Progenitor cell of endocrine pancreas (in vitro differentiated cells): Measurements from ENCODE around the gene ATP8A2. TPM values are rescaled to one million over a fixed set of nuclear protein-coding genes. Genes with fewer than 3 reads are reported as not detected.
"Not testable (repeated sequence)": the region's sequence is repeated elsewhere in the genome, so short reads cannot be mapped to it uniquely, and the experiment has no call there.

Source experiments
- DNase-seq: peaks from one replicate; pipeline ENCODE4 v3.0.0; 2021; ENCODE audit warnings: low spot score; ENCODE audit not compliant: unreplicated experiment
- H3K27ac Mint-ChIP-seq: 2 replicates; pipeline ENCODE4 v1.8.0; 2021; ENCODE audit warnings: mild to moderate bottlenecking, moderate library complexity, mixed read lengths
- H3K27me3 Mint-ChIP-seq: 2 replicates; pipeline ENCODE4 v1.8.0; 2021; ENCODE audit warnings: mixed read lengths
- H3K36me3 Mint-ChIP-seq: 2 replicates; pipeline ENCODE4 v1.8.0; 2022; ENCODE audit warnings: mixed read lengths; ENCODE audit not compliant: insufficient read depth
- H3K4me1 Mint-ChIP-seq: 2 replicates; pipeline ENCODE4 v1.8.0; 2021; ENCODE audit warnings: low read depth, mixed read lengths
- H3K4me3 Mint-ChIP-seq: 2 replicates; pipeline ENCODE4 v1.8.0; 2021; ENCODE audit warnings: low read depth, mild to moderate bottlenecking, moderate library complexity, mixed read lengths
- H3K9me3 Mint-ChIP-seq: 2 replicates; pipeline ENCODE4 v1.8.0; 2021; ENCODE audit warnings: low read depth, mixed read lengths
- total RNA-seq: library from RNA; stranded (reverse); gene quantifications from 2 replicates; pipeline ENCODE4 v1.2.1, GENCODE V29; 2021
- TF ChIP-seq, protein P1 (sequence below): fragments of 200-600 bp; sonication (generic); IDR thresholded peaks from one replicate; pipeline ENCODE4 v1.5.0; 2021; ENCODE audit warnings: antibody characterized with exemption, mild to moderate bottlenecking; ENCODE audit not compliant: unreplicated experiment

Gene ATP8A2
- total RNA-seq, 1 donor from 2014 or later: 0.38 TPM

DNA sequence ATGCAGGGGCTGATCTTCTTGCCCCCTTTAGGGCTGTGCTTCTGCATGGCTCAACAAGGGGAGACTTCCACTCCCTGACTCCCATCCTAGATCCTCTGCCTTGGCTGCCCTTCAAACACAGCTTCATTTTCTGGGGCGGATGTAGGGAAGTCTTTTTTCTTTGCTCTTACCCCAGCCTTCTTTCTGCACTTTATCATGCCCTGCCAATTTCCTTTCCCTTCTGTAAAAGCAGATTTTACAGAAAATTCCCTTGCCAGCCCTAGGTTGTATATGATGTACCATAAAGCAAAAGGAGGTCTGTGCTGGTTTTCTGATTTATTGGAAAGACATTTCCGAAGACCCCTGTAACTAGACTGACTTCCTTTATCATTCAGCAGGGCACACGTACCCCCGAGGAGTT lies 396.6 kb downstream of the ATP8A2 start:
- H3K9me3 Mint-ChIP-seq: no peaks in the 10 kb centered on the region
- DNase-seq: no peak
- no peak overlapping the region for H3K4me3 Mint-ChIP-seq
- H3K27ac Mint-ChIP-seq: no peak overlapping the region
- H3K4me1 Mint-ChIP-seq: peaks cover 9% of the 10 kb centered on the region
- H3K27me3 Mint-ChIP-seq: peaks cover 33% of the 10 kb centered on the region
- no peaks in the 10 kb centered on the region for H3K36me3 Mint-ChIP-seq
- TF ChIP-seq, protein P1, sequence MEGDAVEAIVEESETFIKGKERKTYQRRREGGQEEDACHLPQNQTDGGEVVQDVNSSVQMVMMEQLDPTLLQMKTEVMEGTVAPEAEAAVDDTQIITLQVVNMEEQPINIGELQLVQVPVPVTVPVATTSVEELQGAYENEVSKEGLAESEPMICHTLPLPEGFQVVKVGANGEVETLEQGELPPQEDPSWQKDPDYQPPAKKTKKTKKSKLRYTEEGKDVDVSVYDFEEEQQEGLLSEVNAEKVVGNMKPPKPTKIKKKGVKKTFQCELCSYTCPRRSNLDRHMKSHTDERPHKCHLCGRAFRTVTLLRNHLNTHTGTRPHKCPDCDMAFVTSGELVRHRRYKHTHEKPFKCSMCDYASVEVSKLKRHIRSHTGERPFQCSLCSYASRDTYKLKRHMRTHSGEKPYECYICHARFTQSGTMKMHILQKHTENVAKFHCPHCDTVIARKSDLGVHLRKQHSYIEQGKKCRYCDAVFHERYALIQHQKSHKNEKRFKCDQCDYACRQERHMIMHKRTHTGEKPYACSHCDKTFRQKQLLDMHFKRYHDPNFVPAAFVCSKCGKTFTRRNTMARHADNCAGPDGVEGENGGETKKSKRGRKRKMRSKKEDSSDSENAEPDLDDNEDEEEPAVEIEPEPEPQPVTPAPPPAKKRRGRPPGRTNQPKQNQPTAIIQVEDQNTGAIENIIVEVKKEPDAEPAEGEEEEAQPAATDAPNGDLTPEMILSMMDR: no peak

GRCh38 chr13:25768838-25769237 lies 397.1 kb downstream of the ATP8A2 start:
- H3K4me3 Mint-ChIP-seq: no peak overlapping the region
- peaks cover 30% of the 10 kb centered on the region for H3K27me3 Mint-ChIP-seq
- H3K27ac Mint-ChIP-seq: no peak overlapping the region
- TF ChIP-seq, protein P1: no peak
- H3K36me3 Mint-ChIP-seq: no peaks in the 10 kb centered on the region
- no peaks in the 10 kb centered on the region for H3K9me3 Mint-ChIP-seq
- H3K4me1 Mint-ChIP-seq: peaks cover 9% of the 10 kb centered on the region
- DNase-seq: no peak

- TF ChIP-seq, protein P1: no peak
- H3K9me3 Mint-ChIP-seq: no peaks in the 10 kb centered on the region
- H3K27ac Mint-ChIP-seq: no peak overlapping the region
- H3K4me3 Mint-ChIP-seq: no peak overlapping the region
- H3K36me3 Mint-ChIP-seq: no peaks in the 10 kb centered on the region
- H3K4me1 Mint-ChIP-seq: peaks cover 14% of the 10 kb centered on the region
- peaks cover 24% of the 10 kb centered on the region for H3K27me3 Mint-ChIP-seq
- no peak for DNase-seq
Measured at GRCh38 chr13:25770601-25771000, 398.8 kb downstream of the ATP8A2 start.

DNA sequence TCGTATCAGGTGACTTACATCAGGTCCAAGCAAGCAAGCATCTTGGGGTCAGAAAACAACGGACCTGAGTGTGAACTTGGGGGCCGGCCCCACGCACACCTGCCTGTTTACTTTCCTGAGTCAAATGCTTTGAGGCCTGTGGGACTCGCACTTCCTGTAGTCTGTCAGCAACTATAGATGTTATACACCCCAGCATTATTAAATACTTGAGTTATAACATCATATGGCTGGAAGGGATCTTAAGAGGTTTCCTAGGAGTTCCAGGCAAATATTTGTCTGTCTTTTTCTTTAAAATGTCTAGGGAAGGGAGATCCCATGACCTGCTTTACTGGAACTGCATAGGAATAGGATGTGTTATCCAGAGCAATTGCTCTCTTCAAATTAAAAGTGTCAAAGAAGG lies 399.4 kb downstream of the ATP8A2 start:
- Mint-ChIP-seq H3K36me3 (no peaks in the 10 kb centered on the region), H3K4me3 (no peak overlapping the region), H3K9me3 (no peaks in the 10 kb centered on the region), H3K27me3 (peaks cover 20% of the 10 kb centered on the region), H3K27ac (no peak overlapping the region), H3K4me1 (peaks cover 20% of the 10 kb centered on the region)
- TF ChIP-seq, protein P1: no peak
- no peak for DNase-seq

DNA sequence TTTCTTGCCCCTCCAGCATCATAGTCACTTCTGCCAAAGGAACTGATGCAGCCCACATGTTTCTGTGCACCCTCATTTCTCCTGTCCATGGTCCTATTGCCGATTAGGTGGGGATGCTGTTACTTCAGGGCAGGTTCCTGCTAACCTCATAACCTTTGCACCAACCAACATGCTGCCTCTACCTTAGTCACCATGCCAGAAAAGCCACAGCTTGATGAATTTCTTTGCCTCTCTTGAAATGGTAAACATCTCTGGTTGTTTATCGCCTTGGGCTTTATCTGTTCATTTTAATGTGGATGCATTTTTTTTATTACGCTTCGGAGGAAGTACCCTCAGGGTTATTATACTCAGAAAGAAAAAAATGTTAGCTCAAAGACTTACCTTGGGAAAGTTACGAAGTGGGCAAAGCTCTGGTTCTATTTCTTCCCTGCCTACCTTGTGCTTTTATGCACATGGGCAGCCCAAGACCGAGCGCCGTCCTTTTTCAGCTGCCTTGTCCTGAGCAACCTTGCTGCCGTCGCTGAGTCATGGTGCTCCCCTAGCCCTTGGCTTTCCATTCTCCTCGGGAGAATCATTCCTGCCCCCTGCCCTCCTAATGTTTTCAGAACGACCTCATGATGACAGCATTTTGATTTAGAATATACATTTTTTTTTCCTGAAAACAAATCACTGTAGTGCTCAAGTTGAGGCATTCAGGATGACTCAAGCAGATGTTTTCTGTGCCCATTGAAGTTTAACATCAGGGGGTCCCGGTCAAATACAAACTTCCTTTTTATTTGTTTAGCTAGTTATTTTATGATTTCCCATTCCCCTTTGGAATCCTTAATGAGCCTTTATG lies 400.1 kb downstream of the ATP8A2 start:
- TF ChIP-seq, protein P1: no peak
- H3K27ac Mint-ChIP-seq: peak overlapping the region; percentile 60
- no peak for DNase-seq
- H3K4me3 Mint-ChIP-seq: no peak overlapping the region
- no peaks in the 10 kb centered on the region for H3K9me3 Mint-ChIP-seq
- H3K36me3 Mint-ChIP-seq: no peaks in the 10 kb centered on the region
- H3K27me3 Mint-ChIP-seq: peaks cover 25% of the 10 kb centered on the region
- peaks cover 26% of the 10 kb centered on the region for H3K4me1 Mint-ChIP-seq

GRCh38 chr13:25772534-25772933 lies 400.8 kb downstream of the ATP8A2 start:
- not testable (repeated sequence) for DNase-seq, H3K36me3 Mint-ChIP-seq, H3K9me3 Mint-ChIP-seq, H3K27ac Mint-ChIP-seq, H3K4me3 Mint-ChIP-seq
- Mint-ChIP-seq H3K27me3 (peaks cover 25% of the 10 kb centered on the region), H3K4me1 (peaks cover 26% of the 10 kb centered on the region)

DNA sequence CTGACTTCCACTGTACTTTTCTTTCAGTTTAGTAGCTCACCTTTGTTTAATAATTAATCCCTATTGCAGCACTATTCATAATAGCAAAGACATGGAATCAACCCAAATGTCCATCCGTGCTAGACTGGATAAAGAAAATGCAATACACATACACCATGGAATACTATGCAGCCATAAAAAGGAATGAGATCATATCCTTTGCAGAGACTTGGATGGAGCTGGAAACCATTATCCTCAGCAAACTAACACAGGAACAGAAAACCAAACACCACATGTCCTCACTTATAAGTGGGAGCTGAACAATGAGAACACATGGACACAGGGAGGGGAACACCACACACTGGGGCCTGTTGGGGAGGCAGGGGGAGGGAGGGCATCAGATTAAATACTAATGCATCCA lies 402.3 kb downstream of the ATP8A2 start:
- H3K9me3 Mint-ChIP-seq, H3K27ac Mint-ChIP-seq, H3K4me3 Mint-ChIP-seq, DNase-seq, H3K36me3 Mint-ChIP-seq: not testable (repeated sequence)
- H3K4me1 Mint-ChIP-seq: peaks cover 35% of the 10 kb centered on the region
- peaks cover 24% of the 10 kb centered on the region for H3K27me3 Mint-ChIP-seq
